Adrenal gland (tissue), 5 donors: ENCODE results near the gene SEC14L5.

Experiments used
- POLR2A ChIP-seq, 2 donors: fragments of 450-650 bp; IDR thresholded peaks; one replicate each; pipeline ENCODE4 v1.6.1; 2017; ENCODE audit warnings: antibody characterized with exemption in 2 of 2, mild to moderate bottlenecking in 2 of 2, moderate library complexity in 1 of 2
- TF ChIP-seq, protein P1 (sequence below), 6 experiments: fragments of 450-650 bp in 4 of 6; fragments of 200-600 bp in 2 of 6; sonication (generic) in 1 of 6; IDR thresholded peaks; 1 replicate in 5 of 6; 2 replicates in 1 of 6; pipeline versions ENCODE4 v1.5.1 to v1.8.0; 2016 to 2021; ENCODE audit warnings: antibody characterized with exemption in 6 of 6, mild to moderate bottlenecking in 2 of 6, moderate library complexity in 1 of 6
- donor health status: DM: no; HTN: no; CAD: no.

GRCh38 chr16:5032748-5033167, 74.6 kb downstream of the SEC14L5 start:
- TF ChIP-seq, protein P1, sequence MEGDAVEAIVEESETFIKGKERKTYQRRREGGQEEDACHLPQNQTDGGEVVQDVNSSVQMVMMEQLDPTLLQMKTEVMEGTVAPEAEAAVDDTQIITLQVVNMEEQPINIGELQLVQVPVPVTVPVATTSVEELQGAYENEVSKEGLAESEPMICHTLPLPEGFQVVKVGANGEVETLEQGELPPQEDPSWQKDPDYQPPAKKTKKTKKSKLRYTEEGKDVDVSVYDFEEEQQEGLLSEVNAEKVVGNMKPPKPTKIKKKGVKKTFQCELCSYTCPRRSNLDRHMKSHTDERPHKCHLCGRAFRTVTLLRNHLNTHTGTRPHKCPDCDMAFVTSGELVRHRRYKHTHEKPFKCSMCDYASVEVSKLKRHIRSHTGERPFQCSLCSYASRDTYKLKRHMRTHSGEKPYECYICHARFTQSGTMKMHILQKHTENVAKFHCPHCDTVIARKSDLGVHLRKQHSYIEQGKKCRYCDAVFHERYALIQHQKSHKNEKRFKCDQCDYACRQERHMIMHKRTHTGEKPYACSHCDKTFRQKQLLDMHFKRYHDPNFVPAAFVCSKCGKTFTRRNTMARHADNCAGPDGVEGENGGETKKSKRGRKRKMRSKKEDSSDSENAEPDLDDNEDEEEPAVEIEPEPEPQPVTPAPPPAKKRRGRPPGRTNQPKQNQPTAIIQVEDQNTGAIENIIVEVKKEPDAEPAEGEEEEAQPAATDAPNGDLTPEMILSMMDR (IDR thresholded peaks at IDR 0.05): no peak
- no peak for TF ChIP-seq POLR2A (IDR thresholded peaks at IDR 0.05)
